ENCODE results near the gene ERP27. TPM values are rescaled to one million over a fixed set of nuclear protein-coding genes. Genes with fewer than 3 reads are reported as not detected.

ERP27 gene
- total and polyA plus RNA-seq, 2 of the 8 experiments (the other 6 are each of a cell fraction or from before 2014, with no cell fraction given), result not detected

DNA sequence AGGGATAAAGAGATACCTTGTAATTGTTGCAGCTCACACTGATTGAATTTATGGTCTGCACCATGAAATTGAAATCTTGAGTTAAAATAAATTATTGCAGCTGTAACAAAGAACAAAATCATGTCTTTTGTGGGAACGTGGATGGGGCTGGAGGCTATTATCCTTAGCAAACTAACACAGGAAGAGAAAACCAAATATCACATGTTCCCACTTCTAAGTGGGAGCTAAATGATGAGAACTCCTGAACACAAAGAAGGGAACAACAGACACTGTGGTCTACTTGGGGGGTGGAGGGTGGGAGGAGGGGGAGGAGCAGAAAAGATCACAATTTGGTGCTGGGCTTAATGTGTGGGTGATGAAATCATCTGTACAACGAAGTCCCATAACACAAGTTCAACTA, 22.6 kb downstream of the ERP27 start:
- Histone ChIP-seq H3K27ac (ENCODE audit: low read depth, low read length) (no peak overlapping the region), H3K27me3 (replicated peaks in 1 of 4; ENCODE audit: control insufficient read depth in 3 of 4, extremely low read depth in 1 of 4, insufficient read depth in 3 of 4, low read length in 3 of 4) (no peaks in the 10 kb centered on the region), H3K23me2 (ENCODE audit: low read depth, low read length) (no peaks in the 10 kb centered on the region), H3K14ac (ENCODE audit: insufficient read length) (no peak overlapping the region), H4K8ac (ENCODE audit: extremely low read depth, insufficient read depth, low read length) (no peak overlapping the region), H3K4me3 (ENCODE audit: extremely low read depth in 1 of 4, insufficient read depth in 2 of 4, low read depth in 3 of 4, low read length in 4 of 4) (no peak overlapping the region), H2BK20ac (ENCODE audit: low read length) (no peak overlapping the region), H2BK15ac (ENCODE audit: low read length) (no peak overlapping the region), H3K79me2 (ENCODE audit: control insufficient read depth in 1 of 2, insufficient read depth in 2 of 2, low read length in 2 of 2) (no peaks in the 10 kb centered on the region), H3K23ac (ENCODE audit: insufficient read length) (no peak overlapping the region), H2BK12ac (ENCODE audit: low read depth, low read length) (no peak overlapping the region), H3K9ac (replicated peaks in 1 of 4; ENCODE audit: extremely low read depth in 1 of 4, low read depth in 3 of 4, low read length in 3 of 4) (no peak overlapping the region), H3K4me2 (ENCODE audit: insufficient read depth in 1 of 2, low read depth in 2 of 2, low read length in 2 of 2) (no peak overlapping the region), H3K79me1 (ENCODE audit: low read depth, low read length) (no peaks in the 10 kb centered on the region), H2AK5ac (ENCODE audit: low read depth, low read length) (no peak overlapping the region), H2BK120ac (replicated peaks; ENCODE audit: low read depth, low read length) (no peak overlapping the region), H3K9me3 (ENCODE audit: insufficient read depth in 2 of 2, low read depth in 1 of 2, low read length in 1 of 2) (no peaks in the 10 kb centered on the region), H2AFZ (ENCODE audit: low read length) (no peak overlapping the region), H3K4me1 (replicated peaks in 1 of 4; ENCODE audit: control insufficient read depth in 3 of 4, insufficient read depth in 4 of 4, low read length in 3 of 4) (no peaks in the 10 kb centered on the region), H3K36me3 (ENCODE audit: control insufficient read depth in 2 of 4, insufficient read depth in 4 of 4, low read length in 3 of 4) (no peaks in the 10 kb centered on the region), H3K18ac (ENCODE audit: extremely low read depth, low read length) (no peak overlapping the region), H4K20me1 (replicated peaks in 1 of 2; ENCODE audit: control insufficient read depth in 1 of 2, insufficient read depth in 2 of 2, low read length in 2 of 2) (no peaks in the 10 kb centered on the region), H4K5ac (ENCODE audit: insufficient read length, low read depth, low read length) (no peak overlapping the region), H3K56ac (replicated peaks; ENCODE audit: insufficient read length, low read depth, low read length) (no peak overlapping the region), H4K91ac (replicated peaks; ENCODE audit: insufficient read length, low read length) (no peak overlapping the region), H3K4ac (replicated peaks; ENCODE audit: insufficient read length, low read depth, low read length) (no peak overlapping the region), H2BK5ac (ENCODE audit: low read depth, low read length) (no peak overlapping the region)
- ChIA-PET POLR2A (ENCODE audit: partially characterized antibody) (no interaction called here), CTCF (ENCODE audit: partially characterized antibody) (interaction anchor here (1.6 to 2.2 kb wide), 2 partner anchors 13 to 20 kb away, joined by 3 to 7 read pairs; no protein-coding TSS in a partner anchor)
- FAIRE-seq (no peak), DNase-seq (ENCODE audit: low read depth in 1 of 2, low spot score in 2 of 2) (no peak)
- WGBS, 2 experiments (ENCODE audit: extremely low coverage in 1 of 2, insufficient coverage in 1 of 2, insufficient read length in 1 of 2, insufficient replicate concordance in 2 of 2, low coverage in 1 of 2, low lambda C conversion rate in 2 of 2, missing lambda C conversion rate in 1 of 2), result 78% methylated on average over 2 of the region's 2 CpGs; no CpG with 5 or more reads in 1 of the 2 experiments
- TF ChIP-seq GABPA (IDR thresholded peaks at IDR 0.05; ENCODE audit: borderline replicate concordance, insufficient read depth, low read length) (no peak), SP2 (IDR thresholded peaks at IDR 0.05; ENCODE audit: low read length) (no peak), RNF2 (IDR thresholded peaks at IDR 0.05; ENCODE audit: borderline replicate concordance, low read depth, low read length, missing control alignments, poor library complexity, severe bottlenecking) (no peak), JUN (IDR thresholded peaks at IDR 0.05; ENCODE audit: low read depth, low read length) (no peak), KDM1A (IDR thresholded peaks at IDR 0.05; ENCODE audit: borderline replicate concordance, low read length) (no peak), HDAC6 (IDR thresholded peaks at IDR 0.05; ENCODE audit: low read depth, low read length) (no peak), TCF12 (IDR thresholded peaks at IDR 0.05; ENCODE audit: low read depth, low read length) (no peak), HDAC2 (IDR thresholded peaks at IDR 0.05; ENCODE audit: borderline replicate concordance in 1 of 2, low read depth in 2 of 2, low read length in 2 of 2) (no peak), SAP30 (IDR thresholded peaks at IDR 0.05; ENCODE audit: insufficient read depth, insufficient replicate concordance, low read length) (no peak), TBP (IDR thresholded peaks at IDR 0.05; ENCODE audit: low read depth, low read length) (no peak)
- TF ChIP-seq, protein P1, sequence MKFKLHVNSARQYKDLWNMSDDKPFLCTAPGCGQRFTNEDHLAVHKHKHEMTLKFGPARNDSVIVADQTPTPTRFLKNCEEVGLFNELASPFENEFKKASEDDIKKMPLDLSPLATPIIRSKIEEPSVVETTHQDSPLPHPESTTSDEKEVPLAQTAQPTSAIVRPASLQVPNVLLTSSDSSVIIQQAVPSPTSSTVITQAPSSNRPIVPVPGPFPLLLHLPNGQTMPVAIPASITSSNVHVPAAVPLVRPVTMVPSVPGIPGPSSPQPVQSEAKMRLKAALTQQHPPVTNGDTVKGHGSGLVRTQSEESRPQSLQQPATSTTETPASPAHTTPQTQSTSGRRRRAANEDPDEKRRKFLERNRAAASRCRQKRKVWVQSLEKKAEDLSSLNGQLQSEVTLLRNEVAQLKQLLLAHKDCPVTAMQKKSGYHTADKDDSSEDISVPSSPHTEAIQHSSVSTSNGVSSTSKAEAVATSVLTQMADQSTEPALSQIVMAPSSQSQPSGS (IDR thresholded peaks at IDR 0.05; ENCODE audit: low read length), result no peak

Data from H1 (cell line).